ENCODE data around the gene C1R. TPM values are rescaled to one million over a fixed set of nuclear protein-coding genes. Genes with fewer than 3 reads are reported as not detected.

C1R gene
- total and polyA plus RNA-seq, 2 of the 8 experiments (the other 6 are each of a cell fraction or from before 2014, with no cell fraction given): 6.9 to 16.3 TPM

GRCh38 chr12:7139200-7139599 is 47.0 kb upstream of the C1R start:
- H4K91ac ChIP-seq (replicated peaks; ENCODE audit: insufficient read length, low read length): no peak overlapping the region
- no peak for TF ChIP-seq CHD1 (IDR thresholded peaks at IDR 0.05; ENCODE audit: low read depth, low read length)
- no peak for DNase-seq (ENCODE audit: low read depth in 1 of 2, low spot score in 2 of 2)
- no peak overlapping the region for H3K23ac ChIP-seq (ENCODE audit: insufficient read length)
- FAIRE-seq: no peak
- no peak overlapping the region for H2BK20ac ChIP-seq (ENCODE audit: low read length)
- WGBS, 2 experiments (ENCODE audit: extremely low coverage in 1 of 2, insufficient coverage in 1 of 2, insufficient read length in 1 of 2, insufficient replicate concordance in 2 of 2, low coverage in 1 of 2, low lambda C conversion rate in 2 of 2, missing lambda C conversion rate in 1 of 2): 89% methylated on average over 2 of the region's 2 CpGs; no CpG with 5 or more reads in 1 of the 2 experiments
- no peak overlapping the region for H3K14ac ChIP-seq (ENCODE audit: insufficient read length)
- no peak overlapping the region for H4K5ac ChIP-seq (ENCODE audit: insufficient read length, low read depth, low read length)
- no peak overlapping the region for H2BK15ac ChIP-seq (ENCODE audit: low read length)
- no peaks in the 10 kb centered on the region for H3K23me2 ChIP-seq (ENCODE audit: low read depth, low read length)
- no peak overlapping the region for H3K27ac ChIP-seq (ENCODE audit: low read depth, low read length)
- peaks cover 0 to 3% of the 10 kb centered on the region in 2 experiments; a peak in 1 of 4 replicates for H3K9me3 ChIP-seq (ENCODE audit: insufficient read depth in 2 of 2, low read depth in 1 of 2, low read length in 1 of 2)
- H3K79me1 ChIP-seq (ENCODE audit: low read depth, low read length): no peaks in the 10 kb centered on the region
- H2AFZ ChIP-seq (ENCODE audit: low read length): no peak overlapping the region
- H3K4ac ChIP-seq (replicated peaks; ENCODE audit: insufficient read length, low read depth, low read length): no peak overlapping the region
- no peak overlapping the region for H3K4me3 ChIP-seq (ENCODE audit: extremely low read depth in 1 of 4, insufficient read depth in 2 of 4, low read depth in 3 of 4, low read length in 4 of 4)
- POLR2A ChIA-PET (ENCODE audit: partially characterized antibody): interaction anchor here (1.2 kb wide), 1 partner anchor 30 kb away, joined by 3 read pairs; the partner anchor contains the start of gene C1RL
- H3K36me3 ChIP-seq (ENCODE audit: control insufficient read depth in 2 of 4, insufficient read depth in 4 of 4, low read length in 3 of 4): peaks cover 4 to 22% (median 9%) of the 10 kb centered on the region in 4 experiments; a peak in 7 of 8 replicates
- peaks cover 0 to 3% of the 10 kb centered on the region in 2 experiments for H4K20me1 ChIP-seq (replicated peaks in 1 of 2; ENCODE audit: control insufficient read depth in 1 of 2, insufficient read depth in 2 of 2, low read length in 2 of 2)
- H3K27me3 ChIP-seq (replicated peaks in 1 of 4; ENCODE audit: control insufficient read depth in 3 of 4, extremely low read depth in 1 of 4, insufficient read depth in 3 of 4, low read length in 3 of 4): no peaks in the 10 kb centered on the region
- no peak overlapping the region for H2BK120ac ChIP-seq (replicated peaks; ENCODE audit: low read depth, low read length)
- H3K79me2 ChIP-seq (ENCODE audit: control insufficient read depth in 1 of 2, insufficient read depth in 2 of 2, low read length in 2 of 2): no peaks in the 10 kb centered on the region
- H3K4me1 ChIP-seq (replicated peaks in 1 of 4; ENCODE audit: control insufficient read depth in 3 of 4, insufficient read depth in 4 of 4, low read length in 3 of 4): no peaks in the 10 kb centered on the region
- H3K9ac ChIP-seq (replicated peaks in 1 of 4; ENCODE audit: extremely low read depth in 1 of 4, low read depth in 3 of 4, low read length in 3 of 4): no peak overlapping the region
- H3K56ac ChIP-seq (replicated peaks; ENCODE audit: insufficient read length, low read depth, low read length): no peak overlapping the region
- H2BK5ac ChIP-seq (ENCODE audit: low read depth, low read length): no peak overlapping the region
- no peak overlapping the region for H2AK5ac ChIP-seq (ENCODE audit: low read depth, low read length)
- no peak overlapping the region for H3K18ac ChIP-seq (ENCODE audit: extremely low read depth, low read length)
- no peak overlapping the region for H4K8ac ChIP-seq (ENCODE audit: extremely low read depth, insufficient read depth, low read length)
- CTCF ChIA-PET (ENCODE audit: partially characterized antibody): interaction anchor here (1.0 to 9.8 kb wide), 6 partner anchors 8 to 50 kb away, joined by 3 to 151 read pairs (median 4); partner anchors contain the start of gene PEX5
- no peak overlapping the region for H2BK12ac ChIP-seq (ENCODE audit: low read depth, low read length)
- no peak overlapping the region for H3K4me2 ChIP-seq (ENCODE audit: insufficient read depth in 1 of 2, low read depth in 2 of 2, low read length in 2 of 2)
